ENCODE results near the gene THRAP3. TPM values are rescaled to one million over a fixed set of nuclear protein-coding genes. Genes with fewer than 3 reads are reported as not detected.
"Not testable (repeated sequence)": the region's sequence is repeated elsewhere in the genome, so short reads cannot be mapped to it uniquely, and the experiment has no call there.

The THRAP3 gene
- polyA plus RNA-seq, 1 donor, result 169 TPM

DNA sequence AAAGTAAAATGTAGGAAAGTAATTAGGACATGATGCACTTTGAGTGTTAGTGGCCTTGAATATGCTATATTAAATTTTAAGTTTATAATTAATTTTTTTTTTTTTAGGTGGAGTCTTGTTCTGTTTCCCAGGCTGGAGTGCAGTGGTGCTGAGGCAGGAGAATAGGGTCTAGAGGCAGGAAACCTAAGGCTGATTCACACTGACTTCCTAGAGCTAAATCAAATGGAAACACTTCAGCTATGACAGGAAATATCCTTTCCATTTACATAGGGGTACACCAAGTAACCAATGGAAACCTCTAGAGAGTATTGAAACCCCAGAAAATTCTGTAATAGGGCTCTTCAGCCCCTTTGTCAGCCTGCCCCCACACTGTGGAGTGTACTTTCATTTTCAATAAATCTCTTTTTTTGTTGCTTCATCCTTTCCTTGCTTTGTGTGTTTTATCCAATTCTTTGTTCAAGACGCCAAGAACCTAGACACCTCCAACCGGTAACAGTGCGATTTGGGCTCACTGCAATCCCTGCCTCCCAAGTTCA lies 17.9 kb upstream of the THRAP3 start:
- DNase-seq, result no peak

DNA sequence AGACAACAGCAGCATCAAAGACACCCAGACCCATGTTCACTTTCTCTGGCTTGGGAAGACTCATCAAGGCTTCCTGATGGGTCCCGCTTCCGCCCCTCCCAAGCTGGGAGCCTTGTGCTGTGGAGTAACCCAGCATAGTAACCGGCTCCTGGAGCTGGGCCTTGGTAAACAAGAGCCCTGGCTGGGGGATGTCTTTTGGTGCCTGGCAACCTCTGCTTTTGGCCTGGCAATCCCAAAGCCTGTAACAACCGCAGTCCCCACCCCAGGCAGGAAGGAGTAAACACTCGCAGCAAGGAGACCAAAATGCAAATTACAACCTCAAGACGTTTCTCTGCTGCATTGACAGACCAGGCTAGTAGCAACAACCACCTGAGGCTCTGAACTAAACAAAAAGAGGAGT lies 16.9 kb upstream of the THRAP3 start:
- no peak for DNase-seq

DNA sequence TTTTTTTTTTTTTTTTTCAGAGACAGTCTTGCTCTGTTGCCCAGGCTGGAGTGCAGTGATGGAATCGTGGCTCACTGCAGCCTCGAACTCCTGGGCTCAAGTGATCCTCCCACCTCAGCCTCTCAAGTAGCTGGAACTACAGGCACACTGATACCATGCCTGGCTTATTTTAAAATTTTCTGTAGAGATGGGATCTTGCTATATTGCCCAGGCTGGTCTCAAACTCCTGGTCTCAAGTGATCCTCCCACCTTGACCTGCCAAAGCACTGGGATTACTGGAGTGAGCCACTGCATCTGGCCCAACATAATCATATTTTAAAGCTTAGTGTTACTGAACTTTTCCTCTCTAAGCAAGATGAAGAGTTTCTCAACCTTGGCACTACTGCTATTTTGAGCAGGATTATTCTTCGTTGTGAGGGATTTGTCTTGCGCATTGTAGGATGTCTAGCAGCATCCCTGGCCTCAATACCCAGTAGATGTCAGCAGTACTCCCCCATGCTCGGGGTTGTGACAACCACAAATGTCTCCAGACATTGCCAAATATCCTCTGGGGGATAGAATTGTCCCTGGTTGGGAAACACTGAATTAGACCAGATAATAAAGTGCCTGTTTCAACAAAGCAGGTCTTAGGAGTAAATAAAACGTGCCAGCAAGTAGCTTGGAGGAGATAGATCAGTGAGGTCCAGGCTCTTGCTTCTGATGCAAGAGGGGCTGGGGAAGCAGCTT lies 15.1 kb upstream of the THRAP3 start:
- no peak for DNase-seq

DNA sequence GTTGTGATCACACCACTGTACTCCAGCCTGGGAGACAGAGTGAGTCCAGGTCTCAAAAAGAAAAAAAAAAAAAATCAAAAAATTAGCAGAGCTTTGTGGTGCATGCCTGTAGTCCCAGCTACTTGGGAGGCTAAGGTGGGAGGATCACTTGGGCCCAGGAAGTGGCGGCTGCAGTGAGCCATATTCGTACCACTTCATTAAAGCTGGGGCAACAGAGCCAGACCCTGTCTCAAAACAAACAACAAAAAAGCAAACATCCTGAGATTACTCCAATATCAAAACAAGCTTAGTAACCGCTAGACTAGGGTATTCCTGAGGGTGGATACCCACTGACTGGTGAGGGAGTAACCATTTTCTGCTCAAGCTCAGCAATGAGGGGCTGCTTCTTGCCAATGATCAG lies 12.9 kb upstream of the THRAP3 start:
- DNase-seq, result no peak

DNA sequence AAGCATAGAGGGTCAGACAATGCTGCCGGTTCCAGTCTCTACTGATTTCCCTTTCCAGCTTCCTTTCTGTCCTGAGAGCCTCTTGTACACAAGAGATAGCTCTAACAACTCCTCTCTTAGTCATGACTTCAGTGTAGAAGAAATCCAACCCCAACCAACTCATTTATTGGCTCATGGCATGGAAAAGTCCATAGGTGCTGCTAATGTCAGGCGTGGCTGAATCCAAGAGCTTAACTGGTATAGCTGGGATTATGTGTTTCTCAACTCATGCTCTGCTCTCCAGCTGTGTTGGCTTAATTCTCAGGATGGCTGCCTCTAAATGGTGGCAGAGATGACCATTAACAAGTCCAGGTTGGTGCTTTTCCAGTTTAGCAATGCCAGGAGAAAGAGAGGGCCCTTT lies 12.4 kb upstream of the THRAP3 start:
- DNase-seq, result no peak

DNA sequence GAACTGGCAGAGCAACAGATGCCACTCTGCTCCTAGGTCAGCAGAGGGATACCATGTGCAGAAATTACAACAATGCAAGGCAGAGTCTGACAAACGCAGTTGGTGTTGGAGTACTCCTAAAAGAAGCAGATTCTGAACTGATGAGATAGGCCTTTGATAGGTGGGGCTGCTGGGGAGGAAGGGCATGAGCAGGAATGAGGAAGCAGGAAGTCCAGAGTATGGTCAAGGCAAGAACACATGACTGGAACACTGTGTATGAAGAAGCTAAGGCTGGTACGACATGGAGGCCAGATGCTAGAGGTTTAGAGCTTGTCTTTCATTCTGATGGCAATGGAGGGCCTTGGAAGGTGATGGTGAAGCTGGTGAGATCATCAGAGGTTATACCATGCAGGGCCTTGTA lies 11.5 kb upstream of the THRAP3 start:
- no peak for DNase-seq

DNA sequence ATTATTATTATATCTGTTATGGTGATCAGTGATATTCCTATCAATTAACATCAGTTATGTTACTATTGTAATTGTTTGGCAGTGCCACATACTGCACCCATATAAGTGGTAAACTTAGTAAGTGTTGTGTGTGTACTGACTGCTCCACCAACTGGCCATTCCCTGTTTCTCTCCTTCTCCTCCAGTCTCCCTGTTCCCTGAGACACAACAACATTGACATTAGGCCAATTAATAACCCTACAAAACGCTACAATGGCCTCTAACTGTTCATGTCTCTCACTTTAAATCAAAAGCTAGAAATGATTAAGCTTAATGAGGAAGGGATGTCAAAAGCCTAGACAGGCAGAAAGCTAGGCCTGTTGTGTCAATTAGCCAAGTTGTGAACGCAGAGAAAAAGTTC lies 6.6 kb upstream of the THRAP3 start:
- DNase-seq, result no peak

DNA sequence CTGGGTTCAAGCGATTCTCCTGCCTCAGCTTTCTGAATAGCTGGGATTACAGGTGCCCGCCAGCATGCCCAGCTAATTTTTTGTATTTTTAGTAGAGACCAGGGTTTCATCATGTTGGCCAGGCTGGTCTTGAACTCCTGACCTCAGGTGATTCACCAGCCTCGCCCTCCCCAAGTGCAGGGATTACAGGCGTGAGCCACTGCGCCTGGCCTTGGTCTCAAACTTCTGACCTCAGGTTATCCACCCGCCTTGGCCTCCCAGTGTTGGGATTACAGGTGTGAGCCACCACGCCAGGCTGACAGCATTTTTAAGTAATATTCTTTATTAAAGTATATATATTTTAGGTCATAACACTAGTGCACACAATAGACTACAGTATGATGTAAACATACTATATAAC lies 2.3 kb upstream of the THRAP3 start:
- not testable (repeated sequence) for DNase-seq

DNA sequence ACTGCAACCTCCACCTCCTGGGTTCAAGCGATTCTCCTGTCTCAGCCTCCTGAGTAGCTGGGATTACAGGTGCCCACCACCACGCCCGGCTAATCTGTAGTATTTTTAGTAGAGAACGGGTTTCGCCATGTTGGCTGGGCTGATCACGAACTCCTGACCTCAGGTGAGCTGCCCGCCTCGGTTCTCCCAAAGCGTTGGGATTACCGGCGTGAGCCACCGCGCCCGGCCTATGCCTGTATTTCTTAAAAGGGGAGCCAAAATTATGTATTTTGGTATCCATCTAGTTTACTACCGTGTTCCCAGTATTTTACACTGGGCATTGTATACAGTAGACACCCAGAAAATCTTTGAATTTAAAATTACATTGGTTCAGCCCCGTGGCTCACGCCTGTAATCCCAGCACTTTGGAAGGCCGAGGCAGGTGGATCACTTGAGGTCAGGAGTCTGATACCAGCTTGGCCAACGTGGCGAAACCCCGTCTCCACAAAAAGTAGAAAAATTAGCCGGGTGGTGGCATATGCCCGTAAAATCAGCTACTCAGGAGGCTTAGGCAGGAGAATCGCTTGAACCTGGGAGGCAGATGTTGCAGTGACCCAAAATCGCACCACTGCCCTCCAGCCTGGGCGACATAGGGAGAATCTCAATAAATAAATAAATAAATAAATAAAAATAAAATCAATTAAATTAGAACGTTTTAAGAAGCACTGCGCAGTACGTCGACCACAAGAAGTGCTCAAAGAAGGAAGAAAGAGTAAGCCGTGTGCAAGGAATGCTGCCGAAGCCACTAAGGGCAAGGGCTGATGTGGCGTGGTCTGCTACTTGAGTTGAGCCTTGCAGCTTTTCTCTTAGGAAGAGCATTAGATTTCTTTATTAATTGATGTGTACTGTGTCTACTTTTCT lies 1.5 kb upstream of the THRAP3 start:
- DNase-seq, result no peak

DNA sequence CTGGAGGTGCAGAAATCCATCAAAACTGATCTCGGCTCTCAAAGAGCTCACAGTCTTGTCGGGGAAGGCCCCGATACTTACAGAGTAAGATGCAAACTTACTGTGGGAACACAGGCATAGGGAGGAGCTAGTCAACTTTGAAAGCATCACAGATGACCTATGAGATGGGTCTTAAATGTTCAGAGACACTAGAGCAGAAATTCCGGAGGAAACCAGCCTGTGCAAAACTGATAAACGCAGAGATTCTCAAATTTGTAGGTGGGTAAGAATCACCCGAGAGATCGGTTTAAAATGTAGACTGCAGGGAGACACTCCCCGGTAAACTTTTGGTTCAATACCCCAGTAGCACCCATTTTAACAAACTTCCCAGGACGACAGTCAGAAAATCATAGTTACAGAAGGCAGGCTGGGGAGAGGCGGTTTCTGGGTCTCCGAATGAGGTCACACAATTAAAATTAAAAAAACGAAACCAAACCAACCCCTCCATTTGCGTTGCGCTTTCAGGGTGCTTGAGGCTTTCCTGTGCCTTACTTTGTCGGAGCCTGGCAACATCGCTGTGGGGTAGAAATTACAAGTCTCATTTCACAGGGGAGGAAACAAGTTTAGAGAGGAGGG lies 755 bp upstream of the THRAP3 start:
- peak; percentile 66 for DNase-seq

DNA sequence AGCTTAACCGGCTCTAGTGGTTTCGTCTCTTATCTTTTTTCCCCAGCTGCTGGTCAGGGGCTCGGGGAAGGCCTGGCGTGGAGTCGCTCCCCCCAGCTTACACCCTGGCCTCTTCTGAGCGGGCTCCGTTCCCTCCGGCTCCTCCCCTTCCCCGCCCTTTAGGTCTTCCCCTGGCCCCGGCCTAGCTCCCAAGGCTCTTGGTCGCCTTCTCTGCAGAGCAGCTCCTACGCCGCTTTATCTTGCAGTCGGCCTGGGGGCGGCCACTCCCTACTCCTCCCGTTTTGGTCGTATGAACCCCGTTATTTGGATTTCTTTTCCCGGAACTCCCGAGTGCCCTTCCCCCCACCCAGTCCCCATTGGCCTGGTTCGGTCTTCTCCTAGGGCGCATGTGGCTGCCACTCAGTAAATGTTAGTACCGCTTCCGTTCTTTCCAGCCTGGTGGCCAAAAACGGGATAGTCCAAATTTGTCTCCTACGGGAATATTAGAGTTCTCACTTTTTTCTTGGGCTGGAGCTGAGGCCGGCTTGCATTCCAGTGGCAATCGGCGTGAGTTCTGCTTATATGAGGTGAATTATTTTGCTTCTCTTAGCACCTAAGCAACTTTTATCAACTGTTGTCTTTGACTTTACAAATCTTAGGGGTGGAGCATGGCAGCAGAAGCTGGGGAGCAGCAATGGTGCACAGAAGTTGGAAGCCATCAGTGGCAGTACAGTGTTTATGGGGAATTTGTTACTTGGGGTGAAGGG lies 467 bp downstream of the THRAP3 start:
- DNase-seq, result peak; percentile 78

DNA sequence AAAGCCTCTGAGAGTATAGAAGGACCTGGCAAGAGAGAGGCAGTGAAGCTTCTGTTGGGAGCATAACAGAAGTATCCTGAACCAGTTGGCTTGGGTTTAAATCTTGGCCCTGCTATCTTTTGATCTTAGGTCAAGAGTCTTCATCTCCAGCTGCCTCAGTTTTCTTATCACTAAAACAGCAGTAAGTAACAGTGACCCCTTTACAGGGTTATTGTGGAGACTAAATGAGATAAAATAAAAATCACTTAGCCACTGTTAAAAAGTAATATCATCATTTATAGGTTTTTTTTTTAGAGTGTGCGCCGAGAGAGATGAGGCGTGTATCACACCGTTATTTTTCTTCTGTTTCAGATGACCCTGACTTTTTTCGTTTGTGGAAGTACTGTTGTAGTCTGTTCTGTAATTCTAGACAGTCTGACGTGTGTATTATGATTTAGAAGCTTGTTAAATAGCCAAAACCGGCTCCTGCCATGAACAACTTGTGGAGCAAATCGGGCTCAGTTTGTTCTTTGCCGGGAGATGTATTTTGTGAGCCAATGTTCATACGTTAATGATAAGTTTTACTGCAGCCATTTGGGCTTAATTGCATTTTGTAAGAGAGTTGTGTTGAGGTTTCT lies 1.1 kb downstream of the THRAP3 start:
- DNase-seq, result no peak

DNA sequence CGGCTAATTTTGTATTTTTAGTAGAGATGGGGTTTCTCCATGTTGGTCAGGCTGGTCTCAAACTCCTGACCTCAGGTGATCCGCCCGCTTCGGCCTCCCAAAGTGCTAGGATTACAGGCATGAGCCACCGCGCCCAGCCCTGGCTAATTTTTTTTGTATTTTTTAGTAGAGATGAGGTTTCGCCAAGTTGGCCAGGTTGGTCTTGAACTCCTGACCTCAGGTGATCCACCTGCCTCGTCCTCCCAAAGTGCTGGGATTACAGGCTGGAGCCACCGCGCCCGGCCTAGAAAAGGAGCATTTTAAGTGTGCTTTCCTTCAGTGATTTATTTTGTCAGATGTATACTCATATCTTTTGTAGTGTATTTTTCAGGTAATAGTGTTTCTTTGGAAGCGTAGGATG lies 6.0 kb downstream of the THRAP3 start:
- DNase-seq, result not testable (repeated sequence)

DNA sequence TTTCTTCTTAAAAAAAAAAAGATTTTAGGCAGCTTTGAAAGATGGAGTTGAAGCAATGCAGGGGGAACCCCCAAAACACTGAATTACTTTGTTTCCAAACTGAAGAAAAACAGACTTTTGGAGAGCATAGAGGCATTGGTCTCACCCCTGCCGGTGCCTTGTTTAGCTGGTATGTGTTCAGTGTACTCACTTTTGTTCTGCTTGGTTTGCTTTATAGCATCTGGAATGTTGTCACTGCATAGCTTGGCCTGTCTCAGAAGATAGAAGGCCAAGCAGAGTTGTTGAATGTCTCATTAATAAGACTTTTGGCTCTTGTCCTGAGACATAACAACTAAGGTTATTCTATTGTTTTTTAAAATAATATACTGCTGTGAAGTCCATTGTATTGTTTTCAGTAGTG lies 6.9 kb downstream of the THRAP3 start:
- DNase-seq, result no peak

DNA sequence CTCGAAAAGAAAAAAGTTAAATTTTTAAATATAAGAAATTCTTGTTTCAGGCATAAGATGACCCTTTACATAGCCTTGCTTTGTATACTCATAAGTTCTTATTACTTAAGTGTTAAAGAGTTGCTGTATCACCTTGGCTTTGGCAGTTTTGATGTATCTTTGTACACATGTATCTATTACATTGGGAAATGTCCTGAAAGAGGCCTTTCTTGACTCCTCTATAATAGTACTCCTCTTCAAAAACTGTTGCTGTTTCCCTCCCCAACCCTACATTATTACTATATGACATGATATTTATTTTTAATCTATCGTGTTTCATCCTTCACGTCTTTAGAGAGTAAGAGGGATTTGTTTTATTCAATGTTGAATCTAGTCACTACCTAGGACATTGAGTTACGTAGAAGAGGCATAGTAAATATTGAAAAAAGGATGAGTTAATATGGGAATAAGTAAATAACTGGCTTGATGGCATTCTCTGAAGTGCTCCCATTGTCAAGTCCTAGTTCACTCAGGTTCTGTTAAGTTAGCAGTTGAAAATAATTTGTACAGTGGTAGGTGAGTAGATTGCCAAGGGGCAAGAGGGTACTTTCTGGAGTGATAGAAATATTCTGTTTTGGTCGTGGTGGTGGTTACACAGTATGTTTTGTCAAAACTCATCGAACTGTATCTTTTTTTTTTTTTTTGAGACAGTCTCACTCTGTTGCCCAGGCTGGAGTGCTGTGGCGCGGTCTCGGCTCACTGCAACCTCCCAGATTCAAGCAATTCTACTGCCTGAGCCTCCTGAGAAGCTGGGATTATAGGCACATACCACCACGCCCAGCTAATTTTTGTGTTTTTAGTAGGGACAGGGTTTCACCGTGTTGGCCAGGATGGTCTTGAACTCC lies 8.2 kb downstream of the THRAP3 start:
- no peak for DNase-seq

DNA sequence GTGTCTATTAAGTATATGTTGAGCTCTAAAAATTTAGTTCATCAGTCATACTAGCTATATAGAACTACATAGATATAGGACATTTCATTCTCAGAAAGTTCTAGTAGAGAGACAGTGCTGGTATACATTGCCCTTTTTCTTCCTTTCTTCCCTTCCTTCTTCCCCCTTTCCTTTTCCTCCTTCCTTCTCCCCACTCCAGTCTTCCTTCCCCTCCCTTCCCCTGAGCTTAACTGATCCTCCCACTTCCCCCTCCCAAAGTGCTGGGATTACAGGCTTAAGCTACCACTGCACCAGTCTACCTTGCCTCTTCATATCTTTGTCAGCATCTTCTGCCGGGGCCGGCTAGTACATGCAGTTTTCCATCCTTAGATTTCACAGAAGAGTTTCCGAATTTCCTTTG lies 12.1 kb downstream of the THRAP3 start:
- DNase-seq, result no peak

DNA sequence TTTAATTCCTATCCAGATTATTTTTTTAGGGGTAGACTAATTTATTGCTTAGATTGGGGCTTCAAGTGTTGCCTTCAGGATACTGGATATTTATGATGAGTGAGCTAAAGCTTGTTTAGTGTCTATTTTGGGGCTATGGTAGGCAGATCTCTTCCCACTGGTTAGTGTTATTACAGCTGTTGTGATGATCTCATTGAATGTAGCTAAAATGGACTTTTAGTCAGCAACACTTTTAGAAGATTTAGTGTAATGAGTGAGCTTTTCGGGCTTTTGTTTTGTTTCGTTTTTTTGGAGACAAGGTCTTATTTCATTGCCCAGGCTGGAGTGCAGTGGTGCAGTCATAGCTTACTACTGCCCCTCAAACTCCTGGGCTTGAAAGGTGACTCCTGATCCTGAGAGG lies 14.2 kb downstream of the THRAP3 start:
- peak; percentile 43 for DNase-seq

DNA sequence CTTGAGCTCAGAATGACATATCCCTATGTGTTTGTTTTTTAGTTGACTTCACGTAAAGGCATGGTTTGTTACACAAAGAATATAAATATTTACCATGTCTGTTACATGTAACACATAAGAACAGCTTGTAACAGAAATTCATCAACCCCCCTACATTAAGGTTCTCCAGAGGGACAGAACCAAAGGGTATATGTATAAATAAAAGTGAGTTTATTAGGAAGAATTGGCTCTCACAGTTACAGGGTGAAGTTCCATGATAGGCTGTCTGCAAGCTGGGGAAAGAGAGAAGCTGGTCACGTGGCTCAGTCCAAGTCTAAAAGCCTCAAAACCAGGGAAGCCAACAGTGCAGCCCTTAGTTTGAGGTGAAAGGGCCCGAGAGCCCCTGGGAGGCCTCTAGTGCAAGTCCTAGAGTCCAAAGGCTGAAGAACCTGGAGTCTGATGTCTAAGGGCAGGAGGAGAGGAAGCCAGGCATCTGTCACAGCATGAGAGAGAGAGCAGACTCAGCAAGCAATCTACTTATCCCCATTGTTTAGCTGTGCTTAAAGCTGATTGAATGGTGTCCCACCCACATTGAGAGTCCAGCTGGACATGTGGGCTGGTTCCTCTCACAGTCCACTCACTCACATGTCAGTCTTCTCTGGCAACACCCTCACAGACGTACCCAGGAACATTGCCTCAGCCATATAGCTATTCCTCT lies 15.8 kb downstream of the THRAP3 start:
- no peak for DNase-seq

DNA sequence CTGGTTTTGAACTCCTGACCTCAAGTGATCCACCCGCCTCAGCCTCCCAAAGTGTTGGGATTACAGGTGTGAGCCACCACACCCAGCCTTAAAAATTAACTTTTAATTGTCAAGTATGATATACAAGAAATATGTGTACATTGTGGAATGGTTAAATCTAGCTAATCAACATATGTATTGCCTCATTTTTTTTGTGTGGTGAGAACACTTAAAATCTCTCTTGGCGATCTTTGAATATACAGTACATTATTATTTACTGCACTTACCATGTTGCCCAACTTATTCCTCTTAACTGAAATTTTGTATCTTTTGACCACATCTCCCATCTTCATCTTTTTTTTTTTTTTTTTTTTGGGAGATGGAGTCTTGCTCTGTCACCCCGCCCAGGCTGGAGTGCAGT lies 23.3 kb downstream of the THRAP3 start:
- no peak for DNase-seq
